HG02763 (cell line): ENCODE measurements around the gene PRKCE.

Experiments used
- ATAC-seq: cut with Tn5 transposase; IDR thresholded peaks from one replicate; pipeline ENCODE4 v1.9.1; 2021; ENCODE audit warnings: mild to moderate bottlenecking, moderate library complexity; ENCODE audit not compliant: unreplicated experiment

Gene PRKCE

GRCh38 chr2:45748239-45748638, 96.8 kb downstream of the PRKCE start:
- no peak for ATAC-seq

DNA sequence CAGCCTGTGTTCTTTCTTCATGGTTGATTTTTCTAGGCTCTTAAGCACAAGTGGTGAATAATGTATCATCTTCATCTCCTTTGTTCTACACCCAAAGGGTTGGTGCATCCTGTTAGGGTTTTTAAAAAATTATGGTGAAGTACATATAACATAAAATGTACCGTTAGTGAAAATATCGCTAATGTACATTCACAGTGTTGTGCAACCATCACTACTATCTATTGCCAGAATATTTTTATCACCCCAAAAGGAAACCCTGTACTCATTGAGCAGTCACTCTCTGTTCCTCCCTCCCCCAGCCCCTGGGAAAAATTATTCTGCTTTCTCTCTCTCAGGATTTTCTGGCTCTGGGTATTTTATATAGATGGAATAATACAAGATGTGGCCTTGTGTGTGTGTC, 98.5 kb downstream of the PRKCE start:
- no peak for ATAC-seq

DNA sequence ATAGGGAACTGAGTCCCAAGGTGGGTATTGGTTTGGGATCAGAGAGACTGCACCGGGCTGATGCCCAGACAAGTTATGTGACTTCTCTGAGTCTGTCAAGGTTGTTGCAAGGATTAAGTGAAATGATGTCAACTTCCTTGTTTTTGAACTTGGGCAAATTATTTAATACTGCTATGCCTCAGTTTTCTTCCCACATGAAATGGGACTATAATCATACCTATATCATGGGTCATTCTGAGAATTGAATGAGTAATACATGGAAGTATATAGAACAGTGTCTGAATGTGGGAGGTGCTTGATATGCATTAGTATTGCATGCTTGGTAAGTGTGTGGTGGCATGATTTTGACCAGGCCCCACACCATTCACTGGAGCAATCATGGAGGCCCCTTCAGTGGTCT, 99.0 kb downstream of the PRKCE start:
- no peak for ATAC-seq

GRCh38 chr2:45753381-45753780, 101.9 kb downstream of the PRKCE start:
- ATAC-seq, result no peak

- no peak for ATAC-seq
Measured at GRCh38 chr2:45754131-45755010, 102.9 kb downstream of the PRKCE start.

DNA sequence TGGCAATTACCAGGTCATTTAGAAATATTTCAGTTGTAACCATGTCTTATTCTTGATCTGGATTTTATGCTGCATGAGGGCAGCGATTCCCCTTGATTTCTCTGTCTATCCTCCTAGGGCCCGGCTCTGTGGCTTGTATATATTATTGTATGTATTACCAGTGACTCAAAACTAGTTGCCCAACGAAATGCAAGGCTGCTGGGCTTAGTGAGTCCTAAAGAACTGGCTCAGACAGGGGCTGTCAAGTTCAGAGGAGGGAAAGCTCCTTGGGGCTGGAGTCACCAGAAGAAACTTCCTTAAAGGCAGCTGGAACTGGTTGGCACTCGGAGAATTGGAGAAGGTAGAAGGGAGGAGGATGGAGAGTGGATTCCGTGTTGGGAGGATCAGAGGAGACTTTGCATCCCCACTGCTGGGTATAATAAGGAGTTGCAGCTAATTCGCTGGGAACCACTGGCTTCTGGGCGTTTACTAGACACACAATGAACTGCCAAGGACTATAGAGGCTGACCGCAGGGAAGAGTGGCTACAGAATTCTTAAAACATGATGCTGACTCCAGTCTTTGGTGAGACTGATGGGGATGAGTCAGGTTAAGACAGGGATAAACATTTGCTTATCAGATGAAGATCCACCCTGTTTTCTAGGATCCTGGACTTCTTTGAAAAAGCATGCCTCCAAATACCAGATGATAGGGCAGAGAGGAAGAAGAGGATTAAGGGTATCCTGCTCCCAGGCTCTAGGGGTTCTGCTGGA, 104.3 kb downstream of the PRKCE start:
- ATAC-seq, result no peak

- no peak for ATAC-seq
Measured at GRCh38 chr2:45758018-45758417, 106.5 kb downstream of the PRKCE start.

- ATAC-seq, result no peak
Measured at GRCh38 chr2:45759310-45759851, 107.9 kb downstream of the PRKCE start.

- ATAC-seq, result no peak
Measured at GRCh38 chr2:45761635-45762034, 110.2 kb downstream of the PRKCE start.

- ATAC-seq, result no peak
Measured at GRCh38 chr2:45763255-45763654, 111.8 kb downstream of the PRKCE start.

DNA sequence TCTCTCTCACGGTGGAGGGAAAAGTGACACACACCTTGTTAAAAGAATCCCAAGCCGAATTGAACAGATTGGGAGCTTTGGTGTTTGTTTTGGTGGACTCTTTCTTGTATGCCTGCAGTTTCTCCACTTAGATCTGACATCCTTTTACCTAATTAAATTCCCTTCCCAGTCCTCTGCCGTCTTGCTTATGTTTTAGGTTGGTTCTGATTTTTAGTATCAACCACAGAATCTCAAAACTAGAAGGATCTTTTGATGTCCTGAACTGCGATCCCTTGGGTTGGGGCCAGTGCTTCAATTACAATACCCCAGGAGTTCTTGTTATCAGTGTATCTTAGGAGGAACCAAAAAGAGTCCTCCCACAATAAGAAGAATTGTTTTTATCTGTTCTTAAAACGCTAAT, 112.3 kb downstream of the PRKCE start:
- ATAC-seq, result no peak

- no peak for ATAC-seq
Measured at GRCh38 chr2:45765007-45765727, 113.7 kb downstream of the PRKCE start.

- ATAC-seq, result no peak
Measured at GRCh38 chr2:45765728-45766254, 114.3 kb downstream of the PRKCE start.

- no peak for ATAC-seq
Measured at GRCh38 chr2:45768208-45768607, 116.7 kb downstream of the PRKCE start.

DNA sequence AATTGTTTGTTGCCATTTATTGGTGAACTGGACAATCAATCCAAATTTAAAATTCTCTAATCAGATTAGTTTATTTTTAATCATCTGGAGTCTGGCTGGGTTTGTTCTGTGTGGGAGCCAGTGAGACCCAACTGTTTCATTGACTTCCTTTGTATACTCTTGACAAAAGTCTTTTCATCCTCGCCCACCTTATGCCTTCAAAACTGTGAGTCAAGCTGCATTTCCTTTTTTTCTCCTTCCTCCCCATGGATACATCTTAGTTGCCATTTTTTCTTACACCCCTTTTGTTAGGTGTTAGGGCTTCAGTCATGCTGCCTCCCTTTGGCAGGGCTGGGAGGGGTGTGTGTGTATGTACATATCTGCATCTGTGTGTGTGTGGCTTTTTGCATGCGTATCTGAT, 117.6 kb downstream of the PRKCE start:
- no peak for ATAC-seq

DNA sequence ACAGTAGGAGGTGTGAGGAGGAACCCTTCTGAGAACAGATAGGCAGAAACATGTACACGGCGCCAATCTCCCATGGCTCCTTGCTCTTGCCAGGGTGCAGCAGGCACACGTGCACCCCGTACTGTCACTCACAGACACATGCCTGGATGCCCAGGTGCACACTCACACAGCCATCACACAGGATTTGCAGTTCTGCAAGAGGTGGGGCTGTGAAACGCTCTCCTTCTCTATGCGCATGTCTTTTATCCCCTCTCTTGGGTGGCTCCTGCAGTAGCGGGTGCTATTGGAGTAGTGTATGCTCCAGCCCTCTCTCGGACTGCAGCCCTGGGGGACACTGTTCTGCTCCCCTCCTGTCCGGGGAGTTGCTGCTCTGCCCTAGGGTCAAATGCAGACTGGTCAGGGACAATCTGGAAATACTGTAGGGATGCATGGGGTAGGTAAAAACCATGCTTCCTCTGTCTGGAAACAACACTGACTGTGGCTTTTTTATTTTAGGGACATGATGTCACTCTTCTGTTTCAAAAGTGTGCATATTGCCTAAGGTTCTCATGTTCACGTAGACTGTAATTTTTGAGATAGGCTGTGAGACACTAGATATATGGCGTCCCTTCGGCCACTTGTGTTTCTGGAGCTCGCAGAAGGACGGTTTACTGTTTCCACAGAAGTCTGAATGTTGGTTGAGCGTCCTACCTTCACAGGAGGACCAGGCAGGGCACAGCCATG, 118.5 kb downstream of the PRKCE start:
- no peak for ATAC-seq

DNA sequence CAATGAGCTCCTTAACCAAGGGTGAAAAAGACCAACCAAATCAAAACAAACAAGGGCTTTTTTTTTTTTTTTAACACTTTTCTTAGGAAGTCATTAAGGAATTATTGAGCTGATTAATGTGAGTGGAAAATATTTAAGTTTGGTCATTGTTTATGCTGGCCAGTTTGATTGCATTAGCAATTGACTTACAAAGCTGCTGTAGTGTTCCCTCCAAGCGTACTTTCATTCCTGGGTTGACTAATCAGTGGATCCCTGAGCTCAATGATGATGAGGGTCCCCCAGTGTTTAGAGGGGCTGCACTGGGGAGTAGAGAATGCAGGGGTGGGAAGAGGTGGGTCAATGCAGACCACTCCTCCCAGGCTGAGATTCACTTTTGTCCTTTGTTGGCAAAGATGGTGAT, 119.3 kb downstream of the PRKCE start:
- ATAC-seq, result no peak

DNA sequence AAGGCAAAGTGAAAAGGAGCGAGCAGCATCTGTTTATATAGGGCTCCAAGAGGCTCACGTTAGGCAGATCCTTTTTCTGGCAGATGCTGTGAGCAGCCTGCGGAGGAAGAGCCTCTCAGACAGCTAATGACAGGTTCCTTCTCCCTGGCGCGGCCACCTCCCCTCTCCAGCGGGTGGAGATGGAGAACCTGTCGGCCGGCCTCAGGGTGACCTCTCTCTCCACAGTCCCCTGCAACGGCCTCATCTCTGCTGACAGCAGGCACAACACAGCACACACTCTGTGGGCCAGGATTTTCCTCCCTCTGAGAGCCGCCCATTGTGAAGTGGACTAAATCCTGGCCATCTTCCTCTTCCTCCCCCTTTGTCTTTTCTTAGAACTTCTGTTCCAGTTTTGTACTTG, 119.8 kb downstream of the PRKCE start:
- no peak for ATAC-seq

- no peak for ATAC-seq
Measured at GRCh38 chr2:45772038-45772437, 120.6 kb downstream of the PRKCE start.

- ATAC-seq, result no peak
Measured at GRCh38 chr2:45773909-45774308, 122.4 kb downstream of the PRKCE start.
